Breast epithelium (tissue), 3 donors: ENCODE measurements around the gene KIF1C.

Experiments
- POLR2A ChIP-seq: fragments of 450-650 bp; IDR thresholded peaks from one replicate; pipeline ENCODE4 v1.6.1; 2016; ENCODE audit warnings: antibody characterized with exemption, mild to moderate bottlenecking, moderate library complexity
- POLR2AphosphoS5 ChIP-seq, 3 donors: sonication (generic); formaldehyde crosslinking; IDR thresholded peaks; one replicate each; pipeline ENCODE4 v1.6.1; 2017; ENCODE audit warnings: antibody characterized with exemption in 3 of 3
- TF ChIP-seq, protein P1 (sequence below), 3 donors: fragments of 450-650 bp; IDR thresholded peaks; one replicate each; pipeline ENCODE4 v1.5.1; 2016 to 2017; ENCODE audit warnings: antibody characterized with exemption in 3 of 3, mild to moderate bottlenecking in 3 of 3, moderate library complexity in 3 of 3

DNA sequence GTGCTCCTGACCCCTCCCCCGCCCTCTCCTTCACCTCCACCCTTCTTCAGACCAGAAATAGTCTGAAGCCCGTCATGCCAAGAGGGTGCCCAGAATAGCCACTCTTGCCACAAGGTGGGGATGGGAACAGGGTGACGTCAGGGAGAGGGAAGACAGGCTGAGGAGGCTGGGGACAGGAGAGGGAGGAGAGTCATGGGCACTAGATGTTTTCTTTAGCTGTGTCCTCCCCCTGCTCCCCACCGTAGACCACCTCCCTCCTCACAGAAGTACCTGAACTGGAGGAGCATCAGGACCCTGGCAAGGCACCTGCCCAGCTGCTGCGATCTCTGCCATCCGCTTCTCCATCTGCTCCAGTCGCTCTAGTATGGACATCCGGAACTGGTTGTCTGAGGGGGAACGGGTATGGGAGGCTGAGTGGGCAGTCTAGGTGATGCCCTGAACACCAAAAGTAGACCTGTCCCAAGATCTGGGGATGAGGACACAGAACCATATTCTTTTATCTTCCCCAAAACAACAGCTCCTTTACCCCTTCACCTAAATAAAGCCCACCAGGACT is 23.6 kb upstream of the KIF1C start:
- TF ChIP-seq, protein P1, sequence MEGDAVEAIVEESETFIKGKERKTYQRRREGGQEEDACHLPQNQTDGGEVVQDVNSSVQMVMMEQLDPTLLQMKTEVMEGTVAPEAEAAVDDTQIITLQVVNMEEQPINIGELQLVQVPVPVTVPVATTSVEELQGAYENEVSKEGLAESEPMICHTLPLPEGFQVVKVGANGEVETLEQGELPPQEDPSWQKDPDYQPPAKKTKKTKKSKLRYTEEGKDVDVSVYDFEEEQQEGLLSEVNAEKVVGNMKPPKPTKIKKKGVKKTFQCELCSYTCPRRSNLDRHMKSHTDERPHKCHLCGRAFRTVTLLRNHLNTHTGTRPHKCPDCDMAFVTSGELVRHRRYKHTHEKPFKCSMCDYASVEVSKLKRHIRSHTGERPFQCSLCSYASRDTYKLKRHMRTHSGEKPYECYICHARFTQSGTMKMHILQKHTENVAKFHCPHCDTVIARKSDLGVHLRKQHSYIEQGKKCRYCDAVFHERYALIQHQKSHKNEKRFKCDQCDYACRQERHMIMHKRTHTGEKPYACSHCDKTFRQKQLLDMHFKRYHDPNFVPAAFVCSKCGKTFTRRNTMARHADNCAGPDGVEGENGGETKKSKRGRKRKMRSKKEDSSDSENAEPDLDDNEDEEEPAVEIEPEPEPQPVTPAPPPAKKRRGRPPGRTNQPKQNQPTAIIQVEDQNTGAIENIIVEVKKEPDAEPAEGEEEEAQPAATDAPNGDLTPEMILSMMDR (IDR thresholded peaks at IDR 0.05) = no peak
- TF ChIP-seq POLR2AphosphoS5 (IDR thresholded peaks at IDR 0.05) (no peak), POLR2A (no peak)
